Embryonic facial prominence (tissue), 1 donor: ENCODE data around the gene RDH5.
"Not testable (repeated sequence)": the region's sequence is repeated elsewhere in the genome, so short reads cannot be mapped to it uniquely, and the experiment has no call there.

Source experiments
- DNase-seq: peaks from one replicate; pipeline ENCODE4 v3.0.0-alpha.2; 2016; ENCODE audit errors: extremely low spot score

RDH5 gene

GRCh38 chr12:55745361-55746173 is 25.4 kb downstream of the RDH5 start:
- peak; percentile 65 for DNase-seq

- DNase-seq: no peak
Measured at GRCh38 chr12:55746174-55746912, 26.1 kb downstream of the RDH5 start.

- no peak for DNase-seq
Measured at GRCh38 chr12:55746913-55747231, 26.7 kb downstream of the RDH5 start.

GRCh38 chr12:55748230-55748993 is 28.2 kb downstream of the RDH5 start:
- no peak for DNase-seq

GRCh38 chr12:55755246-55755645 is 35.1 kb downstream of the RDH5 start:
- no peak for DNase-seq

GRCh38 chr12:55757701-55758100 is 37.5 kb downstream of the RDH5 start:
- no peak for DNase-seq

GRCh38 chr12:55758575-55758974 is 38.4 kb downstream of the RDH5 start:
- DNase-seq: not testable (repeated sequence)

- no peak for DNase-seq
Measured at GRCh38 chr12:55760663-55761062, 40.5 kb downstream of the RDH5 start.

- no peak for DNase-seq
Measured at GRCh38 chr12:55762646-55763045, 42.5 kb downstream of the RDH5 start.

GRCh38 chr12:55765736-55766290 is 45.6 kb downstream of the RDH5 start:
- no peak for DNase-seq

- no peak for DNase-seq
Measured at GRCh38 chr12:55767156-55767555, 47.0 kb downstream of the RDH5 start.

GRCh38 chr12:55771736-55772135 is 51.5 kb downstream of the RDH5 start:
- DNase-seq: no peak
